Naive B cell (primary cell): ENCODE data around the gene PRKCE. TPM values are rescaled to one million over a fixed set of nuclear protein-coding genes. Genes with fewer than 3 reads are reported as not detected.
A peak's percentile ranks its signal among the peaks of the same experiment; 100 is the strongest.

Experiments
- ATAC-seq, 2 donors: fragments of 150-1000 bp; cut with Tn5 transposase; 2 replicates each; pipeline ENCODE4 v1.10.0; 2021; ENCODE audit warnings: low read depth in 2 of 2, mild to moderate bottlenecking in 2 of 2, moderate library complexity in 2 of 2
- DNase-seq: peaks from one replicate; pipeline ENCODE4 v3.0.0; 2022
- H3K27ac Mint-ChIP-seq, 6 donors: one replicate each; pipeline ENCODE4 v1.8.0; 2020 to 2022; ENCODE audit warnings: mild to moderate bottlenecking in 6 of 6, mixed read lengths in 6 of 6, moderate library complexity in 5 of 6, inconsistent platforms in 2 of 6
- H3K27me3 Mint-ChIP-seq, 3 donors: one replicate each; pipeline ENCODE4 v1.8.0; 2021 to 2022; ENCODE audit warnings: mixed read lengths in 3 of 3, mild to moderate bottlenecking in 1 of 3
- H3K36me3 Mint-ChIP-seq, 2 donors: one replicate each; pipeline ENCODE4 v1.8.0; 2020 to 2022; ENCODE audit warnings: mixed read lengths in 2 of 2, inconsistent platforms in 1 of 2, mild to moderate bottlenecking in 1 of 2
- H3K4me1 Mint-ChIP-seq, 3 donors: one replicate each; pipeline ENCODE4 v1.8.0; 2020 to 2022; ENCODE audit warnings: mixed read lengths in 3 of 3, inconsistent platforms in 1 of 3, mild to moderate bottlenecking in 1 of 3, moderate library complexity in 1 of 3
- H3K4me3 Mint-ChIP-seq, 8 donors: one replicate each; pipeline ENCODE4 v1.8.0; 2020 to 2022; ENCODE audit warnings: mild to moderate bottlenecking in 8 of 8, mixed read lengths in 8 of 8, moderate library complexity in 8 of 8, inconsistent platforms in 2 of 8
- H3K9me3 Mint-ChIP-seq, 7 donors: one replicate each; pipeline ENCODE4 v1.8.0; 2020 to 2022; ENCODE audit warnings: mixed read lengths in 7 of 7, mild to moderate bottlenecking in 5 of 7, inconsistent platforms in 2 of 7, moderate library complexity in 1 of 7
- polyA plus RNA-seq, 6 donors: library from polyadenylated mRNA; unstranded; fragments of 300-500 nt; fragmentation: Illumina TruSeq; gene quantifications; one replicate each; pipeline ENCODE4 v1.2.3, GENCODE V29; 2021; ENCODE audit warnings: low read depth in 6 of 6

The PRKCE gene
- polyA plus RNA-seq, 6 donors from 2014 or later = 14.8 to 33.3 (median 23.2) TPM

- no peak overlapping the region for H3K4me3 Mint-ChIP-seq
- peaks cover 29 to 38% of the 10 kb centered on the region in 2 donors for H3K36me3 Mint-ChIP-seq
- peaks cover 29 to 39% (median 34%) of the 10 kb centered on the region in 3 donors for H3K4me1 Mint-ChIP-seq
- H3K9me3 Mint-ChIP-seq = no peaks in the 10 kb centered on the region
- no peak overlapping the region for H3K27ac Mint-ChIP-seq
- DNase-seq (no peak), ATAC-seq (no peak)
- no peaks in the 10 kb centered on the region for H3K27me3 Mint-ChIP-seq
Measured at GRCh38 chr2:45988879-45989278, 337.4 kb downstream of the PRKCE start.

- peaks cover 22 to 38% of the 10 kb centered on the region in 2 donors for H3K36me3 Mint-ChIP-seq
- DNase-seq (no peak), ATAC-seq (no peak)
- no peak overlapping the region for H3K4me3 Mint-ChIP-seq
- peaks cover 20 to 27% (median 24%) of the 10 kb centered on the region in 3 donors for H3K4me1 Mint-ChIP-seq
- H3K9me3 Mint-ChIP-seq = no peaks in the 10 kb centered on the region
- H3K27me3 Mint-ChIP-seq = no peaks in the 10 kb centered on the region
- peak overlapping the region in 1 of 6 donors; percentile 42 for H3K27ac Mint-ChIP-seq
Measured at GRCh38 chr2:45990131-45990530, 338.7 kb downstream of the PRKCE start.

- Mint-ChIP-seq H3K27me3 (no peaks in the 10 kb centered on the region), H3K36me3 (peaks cover 20 to 23% of the 10 kb centered on the region in 2 donors), H3K4me3 (no peak overlapping the region), H3K9me3 (peaks cover 0 to 3% (median 0%) of the 10 kb centered on the region in 7 donors), H3K27ac (peak overlapping the region in 3 of 6 donors; percentile 54 to 78 (median 55)), H3K4me1 (peaks cover 7 to 12% (median 12%) of the 10 kb centered on the region in 3 donors)
- ATAC-seq (no peak), DNase-seq (no peak)
Measured at GRCh38 chr2:45992021-45992740, 340.7 kb downstream of the PRKCE start.

- H3K36me3 Mint-ChIP-seq = peaks cover 17 to 23% of the 10 kb centered on the region in 2 donors
Measured at GRCh38 chr2:45992741-45993475, 341.4 kb downstream of the PRKCE start.

GRCh38 chr2:45993476-45993991, 342.1 kb downstream of the PRKCE start:
- Mint-ChIP-seq H3K27ac (peak overlapping the region in 3 of 6 donors; percentile 1 to 46 (median 36)), H3K27me3 (no peaks in the 10 kb centered on the region), H3K9me3 (peaks cover 0 to 3% (median 0%) of the 10 kb centered on the region in 7 donors), H3K4me1 (peaks cover 9 to 12% (median 12%) of the 10 kb centered on the region in 3 donors), H3K4me3 (no peak overlapping the region), H3K36me3 (peaks cover 21 to 28% of the 10 kb centered on the region in 2 donors)
- ATAC-seq (peak in 1 of 2 donors; percentile 40), DNase-seq (peak; percentile 30)

More at GRCh38 chr2:45992741-45993475, 341.4 kb downstream of the PRKCE start:
- Mint-ChIP-seq H3K4me3 (peak overlapping the region in 1 of 8 donors; percentile 3), H3K27me3 (no peaks in the 10 kb centered on the region), H3K4me1 (peaks cover 7 to 12% (median 12%) of the 10 kb centered on the region in 3 donors), H3K27ac (peak overlapping the region in 5 of 6 donors; percentile 1 to 78 (median 46)), H3K9me3 (peaks cover 0 to 3% (median 0%) of the 10 kb centered on the region in 7 donors)
- ATAC-seq (no peak), DNase-seq (no peak)

GRCh38 chr2:45994060-45994459, 342.6 kb downstream of the PRKCE start:
- no peak overlapping the region for H3K4me3 Mint-ChIP-seq
- H3K27me3 Mint-ChIP-seq = no peaks in the 10 kb centered on the region
- ATAC-seq (no peak), DNase-seq (no peak)
- peaks cover 11 to 12% (median 12%) of the 10 kb centered on the region in 3 donors for H3K4me1 Mint-ChIP-seq
- H3K9me3 Mint-ChIP-seq = peaks cover 0 to 3% (median 0%) of the 10 kb centered on the region in 7 donors
- H3K36me3 Mint-ChIP-seq = peaks cover 23 to 27% of the 10 kb centered on the region in 2 donors
- H3K27ac Mint-ChIP-seq = peak overlapping the region in 1 of 6 donors; percentile 55

GRCh38 chr2:46000660-46001059, 349.2 kb downstream of the PRKCE start:
- DNase-seq (no peak), ATAC-seq (no peak)
- Mint-ChIP-seq H3K27ac (peak overlapping the region in 1 of 6 donors; percentile 60), H3K4me3 (no peak overlapping the region), H3K36me3 (peaks cover 35 to 54% of the 10 kb centered on the region in 2 donors), H3K27me3 (no peaks in the 10 kb centered on the region), H3K9me3 (peaks cover 0 to 2% (median 0%) of the 10 kb centered on the region in 7 donors), H3K4me1 (peaks cover 0 to 13% (median 4%) of the 10 kb centered on the region in 3 donors)

GRCh38 chr2:46001290-46001689, 349.8 kb downstream of the PRKCE start:
- Mint-ChIP-seq H3K27me3 (no peaks in the 10 kb centered on the region), H3K4me1 (peaks cover 0 to 10% (median 4%) of the 10 kb centered on the region in 3 donors), H3K4me3 (no peak overlapping the region), H3K27ac (no peak overlapping the region), H3K36me3 (peaks cover 33 to 54% of the 10 kb centered on the region in 2 donors), H3K9me3 (peaks cover 0 to 2% (median 0%) of the 10 kb centered on the region in 7 donors)
- DNase-seq (no peak), ATAC-seq (no peak)

GRCh38 chr2:46001741-46002506, 350.4 kb downstream of the PRKCE start:
- ATAC-seq (no peak), DNase-seq (no peak)
- H3K27ac Mint-ChIP-seq = peak overlapping the region in 1 of 6 donors; percentile 47
- peaks cover 0 to 10% (median 4%) of the 10 kb centered on the region in 3 donors for H3K4me1 Mint-ChIP-seq
- H3K27me3 Mint-ChIP-seq = no peaks in the 10 kb centered on the region
- peaks cover 33 to 57% of the 10 kb centered on the region in 2 donors for H3K36me3 Mint-ChIP-seq
- H3K9me3 Mint-ChIP-seq = peaks cover 0 to 2% (median 0%) of the 10 kb centered on the region in 7 donors
- no peak overlapping the region for H3K4me3 Mint-ChIP-seq

GRCh38 chr2:46002507-46002883, 351.0 kb downstream of the PRKCE start:
- Mint-ChIP-seq H3K9me3 (peaks cover 0 to 2% (median 0%) of the 10 kb centered on the region in 7 donors), H3K27ac (peak overlapping the region in 1 of 6 donors; percentile 47), H3K36me3 (peaks cover 33 to 63% of the 10 kb centered on the region in 2 donors), H3K27me3 (no peaks in the 10 kb centered on the region), H3K4me3 (no peak overlapping the region), H3K4me1 (peaks cover 0 to 10% (median 4%) of the 10 kb centered on the region in 3 donors)
- DNase-seq (no peak), ATAC-seq (no peak)

GRCh38 chr2:46002947-46003346, 351.5 kb downstream of the PRKCE start:
- peaks cover 0 to 2% (median 0%) of the 10 kb centered on the region in 7 donors for H3K9me3 Mint-ChIP-seq
- peaks cover 34 to 67% of the 10 kb centered on the region in 2 donors for H3K36me3 Mint-ChIP-seq
- peaks cover 0 to 10% (median 4%) of the 10 kb centered on the region in 3 donors for H3K4me1 Mint-ChIP-seq
- no peak for DNase-seq
- H3K4me3 Mint-ChIP-seq = no peak overlapping the region
- H3K27me3 Mint-ChIP-seq = no peaks in the 10 kb centered on the region
- H3K27ac Mint-ChIP-seq = peak overlapping the region in 1 of 6 donors; percentile 9
- ATAC-seq = no peak

- Mint-ChIP-seq H3K4me1 (peaks cover 0 to 10% (median 0%) of the 10 kb centered on the region in 3 donors), H3K9me3 (no peaks in the 10 kb centered on the region), H3K27me3 (no peaks in the 10 kb centered on the region), H3K4me3 (no peak overlapping the region), H3K36me3 (peaks cover 35 to 61% of the 10 kb centered on the region in 2 donors), H3K27ac (peak overlapping the region in 2 of 6 donors; percentile 56 to 65)
- ATAC-seq (no peak), DNase-seq (no peak)
Measured at GRCh38 chr2:46003903-46004473, 352.5 kb downstream of the PRKCE start.
